H9 (cell line): ENCODE data around the gene FBXO24. TPM values are rescaled to one million over a fixed set of nuclear protein-coding genes. Genes with fewer than 3 reads are reported as not detected.

ENCODE experiments used
- DNase-seq: peaks from one replicate; pipeline ENCODE4 v3.0.0-alpha.2; 2017
- H2AFZ ChIP-seq: one replicate; pipeline ENCODE4 v1.6.1; 2013; ENCODE audit warnings: mild to moderate bottlenecking, low read length, control low read depth, moderate library complexity
- H2AK5ac ChIP-seq: 2 replicates; pipeline ENCODE4 v1.6.1; 2013; ENCODE audit warnings: low read length, control low read depth, mixed read lengths; ENCODE audit not compliant: insufficient read length
- H2BK120ac ChIP-seq: one replicate; pipeline ENCODE4 v1.6.1; 2013; ENCODE audit warnings: low read depth, mild to moderate bottlenecking, low read length, control low read depth, inconsistent platforms; ENCODE audit not compliant: poor library complexity, severe bottlenecking
- H2BK12ac ChIP-seq: 2 replicates; pipeline ENCODE4 v1.6.1; 2013; ENCODE audit warnings: low read length, control low read depth, mixed read lengths, low read depth; ENCODE audit not compliant: insufficient read length
- H2BK15ac ChIP-seq: 2 replicates; pipeline ENCODE4 v1.6.1; 2013; ENCODE audit warnings: low read depth, low read length, control low read depth
- H2BK20ac ChIP-seq: one replicate; pipeline ENCODE4 v1.6.1; 2013; ENCODE audit warnings: low read depth, mild to moderate bottlenecking, low read length, control low read depth, inconsistent platforms; ENCODE audit not compliant: poor library complexity, severe bottlenecking
- H2BK5ac ChIP-seq: 2 replicates; pipeline ENCODE4 v1.6.1; 2013; ENCODE audit warnings: low read length, control low read depth, mixed read lengths; ENCODE audit not compliant: insufficient read length
- H3K14ac ChIP-seq: 2 replicates; pipeline ENCODE4 v1.6.1; 2013; ENCODE audit warnings: low read length, control low read depth; ENCODE audit not compliant: insufficient read depth
- H3K18ac ChIP-seq: 2 replicates; pipeline ENCODE4 v1.6.1; 2013; ENCODE audit warnings: low read depth, mild to moderate bottlenecking, mixed read lengths, low read length, control low read depth; ENCODE audit not compliant: insufficient read length
- H3K23ac ChIP-seq: 2 replicates; pipeline ENCODE4 v1.6.1; 2013; ENCODE audit warnings: low read length, control low read depth, mixed read lengths, low read depth; ENCODE audit not compliant: insufficient read length
- H3K23me2 ChIP-seq: 2 replicates; pipeline ENCODE4 v1.6.1; 2013; ENCODE audit warnings: low read depth, mild to moderate bottlenecking, mixed read lengths, low read length, control low read depth; ENCODE audit not compliant: insufficient read length, poor library complexity, severe bottlenecking
- H3K27ac ChIP-seq: 2 replicates; pipeline ENCODE4 v1.5.1; 2013; ENCODE audit warnings: low read length, control low read depth, mixed read lengths, low read depth; ENCODE audit not compliant: insufficient read length
- H3K27me3 ChIP-seq: 2 replicates; pipeline ENCODE4 v1.6.1; 2013; ENCODE audit warnings: low read length, control low read depth, inconsistent platforms; ENCODE audit not compliant: insufficient read depth
- H3K4ac ChIP-seq: 2 replicates; pipeline ENCODE4 v1.6.1; 2013; ENCODE audit warnings: low read depth, mild to moderate bottlenecking, control low read depth, inconsistent platforms, low read length, moderate library complexity
- H3K4me1 ChIP-seq: 2 replicates; pipeline ENCODE4 v1.6.1; 2013; ENCODE audit warnings: low read length, control low read depth, inconsistent platforms; ENCODE audit not compliant: insufficient read depth
- H3K4me2 ChIP-seq: 2 replicates; pipeline ENCODE4 v1.6.1; 2013; ENCODE audit warnings: low read length, control low read depth, mixed read lengths; ENCODE audit not compliant: insufficient read length, insufficient read depth
- H3K56ac ChIP-seq: 2 replicates; pipeline ENCODE4 v1.6.1; 2013; ENCODE audit warnings: low read depth, mild to moderate bottlenecking, mixed read lengths, low read length, control low read depth; ENCODE audit not compliant: insufficient read length
- H3K79me1 ChIP-seq: 2 replicates; pipeline ENCODE4 v1.6.1; 2013; ENCODE audit warnings: low read depth, mild to moderate bottlenecking, moderate library complexity, low read length, control low read depth, inconsistent platforms; ENCODE audit not compliant: insufficient read depth, poor library complexity, severe bottlenecking
- H3K79me2 ChIP-seq: 2 replicates; pipeline ENCODE4 v1.6.1; 2013; ENCODE audit warnings: low read length, control low read depth, inconsistent platforms; ENCODE audit not compliant: insufficient read depth
- H3K9ac ChIP-seq: 2 replicates; pipeline ENCODE4 v1.6.1; 2013; ENCODE audit warnings: low read length, control low read depth, mixed read lengths; ENCODE audit not compliant: insufficient read length; ENCODE audit errors: extremely low read depth
- H3K9me3 ChIP-seq: one replicate; pipeline ENCODE4 v1.6.1; 2013; ENCODE audit warnings: low read depth, low read length, inconsistent platforms; ENCODE audit not compliant: control insufficient read depth
- H3T11ph ChIP-seq: one replicate; pipeline ENCODE4 v1.6.1; 2013; ENCODE audit warnings: mild to moderate bottlenecking, low read length, control low read depth, inconsistent platforms
- H4K20me1 ChIP-seq: one replicate; pipeline ENCODE4 v1.6.1; 2013; ENCODE audit not compliant: control insufficient read depth, insufficient read length, insufficient read depth
- H4K5ac ChIP-seq: 2 replicates; pipeline ENCODE4 v1.6.1; 2013; ENCODE audit warnings: low read depth, mild to moderate bottlenecking, mixed read lengths, low read length, control low read depth; ENCODE audit not compliant: insufficient read length
- H4K8ac ChIP-seq: replicated peaks from 2 replicates; pipeline ENCODE4 v1.6.1; 2013; ENCODE audit warnings: low read length, control low read depth, mixed read lengths, low read depth; ENCODE audit not compliant: insufficient read length
- H4K91ac ChIP-seq: 2 replicates; pipeline ENCODE4 v1.6.1; 2013; ENCODE audit warnings: low read depth, mild to moderate bottlenecking, moderate library complexity, mixed read lengths, low read length, control low read depth; ENCODE audit not compliant: insufficient read length
- H3K27ac Mint-ChIP-seq, 3 experiments: 2 replicates in 2 of 3; 3 replicates in 1 of 3; pipeline ENCODE4 v1.8.0; 2020 to 2021; ENCODE audit warnings: mixed read lengths in 3 of 3, mild to moderate bottlenecking in 1 of 3, moderate library complexity in 1 of 3
- H3K27me3 Mint-ChIP-seq: 2 replicates; pipeline ENCODE4 v1.8.0; 2021; ENCODE audit warnings: low read depth, mild to moderate bottlenecking, moderate library complexity, mixed read lengths
- H3K36me3 Mint-ChIP-seq, 3 experiments: 2 replicates in 2 of 3; 3 replicates in 1 of 3; pipeline ENCODE4 v1.8.0; 2020 to 2021; ENCODE audit warnings: low read depth in 3 of 3, mixed read lengths in 3 of 3; ENCODE audit not compliant: insufficient read depth in 1 of 3
- H3K4me1 Mint-ChIP-seq, 2 experiments: 2 replicates each; pipeline ENCODE4 v1.8.0; 2020; ENCODE audit warnings: mixed read lengths in 2 of 2
- H3K4me3 Mint-ChIP-seq, 2 experiments: 2 replicates in 1 of 2; 3 replicates in 1 of 2; pipeline ENCODE4 v1.8.0; 2020 to 2021; ENCODE audit warnings: mild to moderate bottlenecking in 2 of 2, mixed read lengths in 2 of 2, moderate library complexity in 1 of 2
- H3K9me3 Mint-ChIP-seq, 2 experiments: 2 replicates in 1 of 2; 3 replicates in 1 of 2; pipeline ENCODE4 v1.8.0; 2020; ENCODE audit warnings: mild to moderate bottlenecking in 2 of 2, mixed read lengths in 2 of 2, moderate library complexity in 1 of 2
- CTCF ChIP-seq: fragments of 200-600 bp; sonication (generic); conservative IDR thresholded peaks from 3 replicates; pipeline ENCODE4 v1.8.0; 2021; ENCODE audit warnings: antibody characterized with exemption, mild to moderate bottlenecking
- WGBS: extraction: QIAGEN DNeasy Blood & Tissue Kit; methylation state at CpG from one replicate; pipeline ENCODE4 v1.1.7; 2013; ENCODE audit warnings: missing lambda C conversion rate, low lambda C conversion rate, mixed read lengths; ENCODE audit not compliant: insufficient read length; ENCODE audit errors: extremely low coverage; 5-methylcytosine and 5-hydroxymethylcytosine counted together
- total RNA-seq: library from RNA; stranded (reverse); gene quantifications from 2 replicates; pipeline ENCODE4 v1.2.1, GENCODE V29; 2021

The FBXO24 gene
- total RNA-seq, 1 experiment from 2014 or later = 0.85 TPM

DNA sequence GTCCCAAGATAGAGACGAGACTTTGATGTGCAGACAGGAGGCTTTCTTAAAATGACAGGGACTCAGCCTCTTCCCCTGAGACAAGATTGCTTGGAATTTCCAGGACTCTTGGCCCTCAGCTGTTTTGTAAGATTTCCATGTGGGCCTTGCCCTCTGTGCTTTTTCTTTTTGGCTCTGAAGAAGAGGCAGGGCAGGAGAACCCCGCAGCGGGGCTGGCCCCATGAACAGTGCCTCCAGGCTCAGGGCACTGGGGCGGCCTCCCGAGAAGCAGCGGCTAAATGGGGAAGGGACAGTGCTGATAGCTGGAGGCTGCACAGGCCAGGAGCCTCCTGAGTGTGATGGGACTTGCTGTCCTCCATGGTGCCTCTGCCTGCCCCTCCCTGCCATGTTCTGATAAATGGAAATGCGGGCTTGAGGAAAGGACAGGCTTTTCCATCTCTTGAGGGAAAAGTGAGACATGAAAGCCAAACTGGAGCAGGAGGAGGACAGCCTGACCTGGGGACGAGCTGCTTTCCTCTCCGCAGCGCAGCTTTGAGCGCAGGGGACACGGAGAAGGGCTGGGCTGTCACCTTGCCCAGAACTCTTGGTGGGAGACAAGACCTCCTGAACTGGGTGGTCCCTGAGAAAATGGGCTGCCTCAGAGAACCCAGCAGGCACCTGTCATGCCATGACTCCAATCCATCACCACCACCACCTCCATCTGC, 24.5 kb upstream of the FBXO24 start:
- Histone ChIP-seq H3K23ac (no peak overlapping the region), H3K56ac (no peak overlapping the region), H4K5ac (no peak overlapping the region), H3K27ac (no peak overlapping the region), H3K9ac (no peak overlapping the region), H4K20me1 (no peaks in the 10 kb centered on the region), H4K8ac (no peak overlapping the region), H3K27me3 (no peaks in the 10 kb centered on the region), H2AFZ (no peak overlapping the region), H3T11ph (no peak overlapping the region), H2BK5ac (no peak overlapping the region), H3K4ac (no peak overlapping the region), H3K18ac (no peak overlapping the region), H3K23me2 (no peaks in the 10 kb centered on the region), H2BK15ac (no peak overlapping the region), H2AK5ac (no peak overlapping the region), H2BK12ac (no peak overlapping the region), H3K4me2 (no peak overlapping the region), H3K79me1 (no peaks in the 10 kb centered on the region), H3K9me3 (no peaks in the 10 kb centered on the region), H3K14ac (no peak overlapping the region), H2BK120ac (no peak overlapping the region), H2BK20ac (no peak overlapping the region), H3K79me2 (no peaks in the 10 kb centered on the region), H4K91ac (no peak overlapping the region), H3K4me1 (no peaks in the 10 kb centered on the region)
- TF ChIP-seq CTCF = no peak
- no CpG with 5 or more reads among the region's 12 CpGs for WGBS
- H3K4me1 Mint-ChIP-seq = peaks cover 7 to 11% of the 10 kb centered on the region in 2 experiments
- no peak overlapping the region for H3K4me3 Mint-ChIP-seq
- H3K9me3 Mint-ChIP-seq = no peaks in the 10 kb centered on the region
- no peak for DNase-seq
- peaks cover 0 to 13% (median 9%) of the 10 kb centered on the region in 3 experiments; a peak in 3 of 7 replicates for H3K36me3 Mint-ChIP-seq
- H3K27me3 Mint-ChIP-seq = no peaks in the 10 kb centered on the region
- H3K27ac Mint-ChIP-seq = no peak overlapping the region
